MM.1S (cell line): ENCODE results near the gene SMCO4.

Experiments
- EZH2 ChIP-seq: fragments of 300-600 bp; sonication (generic); optimal IDR thresholded peaks from 2 replicates; pipeline ENCODE3; 2017; ENCODE audit warnings: low read depth, mild to moderate bottlenecking, antibody characterized with exemption, low read length, mixed read lengths
- TF ChIP-seq, protein P1 (sequence below): fragments of 300-600 bp; sonication (generic); IDR thresholded peaks from 2 replicates; pipeline ENCODE4 v1.5.1; 2016; ENCODE audit warnings: antibody characterized with exemption, low read length, mixed read lengths

DNA sequence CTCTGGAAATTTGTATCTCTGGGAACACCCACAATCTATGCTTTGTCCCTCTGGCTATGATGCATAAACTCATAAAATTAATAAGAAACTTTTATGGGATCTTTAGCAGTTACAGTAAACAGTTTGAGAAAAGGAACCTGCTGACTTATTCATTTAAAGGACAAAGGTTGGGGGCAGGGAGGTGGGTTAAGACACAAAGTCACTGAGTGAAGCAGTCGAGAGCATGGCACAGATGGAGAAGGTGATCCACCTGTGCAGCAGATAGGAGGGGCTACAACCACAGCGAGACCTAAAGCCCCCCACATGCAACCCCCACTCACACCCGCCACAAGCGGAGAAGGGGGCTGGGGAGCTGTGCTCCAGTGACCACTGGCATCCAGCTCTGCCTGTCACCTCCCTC is 45.0 kb downstream of the SMCO4 start:
- TF ChIP-seq, protein P1, sequence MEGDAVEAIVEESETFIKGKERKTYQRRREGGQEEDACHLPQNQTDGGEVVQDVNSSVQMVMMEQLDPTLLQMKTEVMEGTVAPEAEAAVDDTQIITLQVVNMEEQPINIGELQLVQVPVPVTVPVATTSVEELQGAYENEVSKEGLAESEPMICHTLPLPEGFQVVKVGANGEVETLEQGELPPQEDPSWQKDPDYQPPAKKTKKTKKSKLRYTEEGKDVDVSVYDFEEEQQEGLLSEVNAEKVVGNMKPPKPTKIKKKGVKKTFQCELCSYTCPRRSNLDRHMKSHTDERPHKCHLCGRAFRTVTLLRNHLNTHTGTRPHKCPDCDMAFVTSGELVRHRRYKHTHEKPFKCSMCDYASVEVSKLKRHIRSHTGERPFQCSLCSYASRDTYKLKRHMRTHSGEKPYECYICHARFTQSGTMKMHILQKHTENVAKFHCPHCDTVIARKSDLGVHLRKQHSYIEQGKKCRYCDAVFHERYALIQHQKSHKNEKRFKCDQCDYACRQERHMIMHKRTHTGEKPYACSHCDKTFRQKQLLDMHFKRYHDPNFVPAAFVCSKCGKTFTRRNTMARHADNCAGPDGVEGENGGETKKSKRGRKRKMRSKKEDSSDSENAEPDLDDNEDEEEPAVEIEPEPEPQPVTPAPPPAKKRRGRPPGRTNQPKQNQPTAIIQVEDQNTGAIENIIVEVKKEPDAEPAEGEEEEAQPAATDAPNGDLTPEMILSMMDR, result no peak
- no peak for TF ChIP-seq EZH2
